Esophagus mucosa (tissue), 1 donor: Measurements from ENCODE around the gene RYR1. TPM values are rescaled to one million over a fixed set of nuclear protein-coding genes. Genes with fewer than 3 reads are reported as not detected.
A peak's percentile ranks its signal among the peaks of the same experiment; 100 is the strongest.
"Not testable (repeated sequence)": the region's sequence is repeated elsewhere in the genome, so short reads cannot be mapped to it uniquely, and the experiment has no call there.

Experiments
- ATAC-seq: fragments of 200-7000 bp; cut with Tn5 transposase; one replicate; pipeline ENCODE4 v1.9.1; 2020
- total RNA-seq: library from RNA; stranded (reverse); gene quantifications from one replicate; pipeline ENCODE4 v1.2.4, GENCODE V29; 2023
- donor health status: DM: yes; HTN: yes; CAD: no.

RYR1 gene
- total RNA-seq, 1 donor from 2014 or later, result 6.4 TPM

- no peak for ATAC-seq
Measured at GRCh38 chr19:38565691-38566105, 132.2 kb downstream of the RYR1 start.

- no peak for ATAC-seq
Measured at GRCh38 chr19:38569368-38569983, 136.0 kb downstream of the RYR1 start.

GRCh38 chr19:38571682-38572081 is 138.2 kb downstream of the RYR1 start:
- ATAC-seq, result no peak

- no peak for ATAC-seq
Measured at GRCh38 chr19:38577826-38578225, 144.3 kb downstream of the RYR1 start.

- peak; percentile 86 for ATAC-seq
Measured at GRCh38 chr19:38579304-38579703, 145.8 kb downstream of the RYR1 start.

GRCh38 chr19:38580080-38580479 is 146.6 kb downstream of the RYR1 start:
- peak; percentile 8 for ATAC-seq

- ATAC-seq, result no peak
Measured at GRCh38 chr19:38583219-38583984, 149.9 kb downstream of the RYR1 start.

- ATAC-seq, result no peak
Measured at GRCh38 chr19:38583985-38584305, 150.5 kb downstream of the RYR1 start.

- ATAC-seq, result no peak
Measured at GRCh38 chr19:38587562-38587961, 154.1 kb downstream of the RYR1 start.

GRCh38 chr19:38588041-38588440 is 154.6 kb downstream of the RYR1 start:
- ATAC-seq, result no peak

- no peak for ATAC-seq
Measured at GRCh38 chr19:38592940-38593339, 159.4 kb downstream of the RYR1 start.

- peak; percentile 84 for ATAC-seq
Measured at GRCh38 chr19:38596057-38596981, 162.8 kb downstream of the RYR1 start.

GRCh38 chr19:38597075-38597474 is 163.6 kb downstream of the RYR1 start:
- peak; percentile 18 for ATAC-seq

GRCh38 chr19:38599722-38600121 is 166.2 kb downstream of the RYR1 start:
- ATAC-seq, result no peak

- not testable (repeated sequence) for ATAC-seq
Measured at GRCh38 chr19:38602856-38603255, 169.4 kb downstream of the RYR1 start.

- no peak for ATAC-seq
Measured at GRCh38 chr19:38606131-38606530, 172.6 kb downstream of the RYR1 start.

GRCh38 chr19:38614289-38614688 is 180.8 kb downstream of the RYR1 start:
- ATAC-seq, result no peak

- ATAC-seq, result no peak
Measured at GRCh38 chr19:38615007-38615581, 181.6 kb downstream of the RYR1 start.

GRCh38 chr19:38616265-38616664 is 182.8 kb downstream of the RYR1 start:
- ATAC-seq, result no peak

- no peak for ATAC-seq
Measured at GRCh38 chr19:38617283-38617763, 183.8 kb downstream of the RYR1 start.

- ATAC-seq, result peak; percentile 58
Measured at GRCh38 chr19:38617764-38618589, 184.5 kb downstream of the RYR1 start, which contains the start of gene MAP4K1. MAP4K1 (minus strand) TSS chr19:38617953; CDS start chr19:38617895, 58 bp downstream.
